ENCODE measurements around the gene AATF.

The AATF gene

GRCh38 chr17:37028040-37028439, 79.3 kb downstream of the AATF start:
- no peak overlapping the region for H3K4me3 ChIP-seq (ENCODE audit: low read length)
- no peak for TF ChIP-seq CTCF (conservative IDR thresholded peaks at IDR 0.05; ENCODE audit: low read depth, low read length)
- DNase-seq (ENCODE audit: low read depth) = no peak

GRCh38 chr17:37031493-37032083, 82.8 kb downstream of the AATF start:
- no peak for TF ChIP-seq CTCF (conservative IDR thresholded peaks at IDR 0.05; ENCODE audit: low read depth, low read length)
- DNase-seq (ENCODE audit: low read depth) = no peak
- no peak overlapping the region for H3K4me3 ChIP-seq (ENCODE audit: low read length)

GRCh38 chr17:37037590-37038155, 88.9 kb downstream of the AATF start:
- TF ChIP-seq CTCF (conservative IDR thresholded peaks at IDR 0.05; ENCODE audit: low read depth, low read length) = no peak
- no peak for DNase-seq (ENCODE audit: low read depth)
- no peak overlapping the region for H3K4me3 ChIP-seq (ENCODE audit: low read length)

- DNase-seq (ENCODE audit: low read depth) = no peak
- H3K4me3 ChIP-seq (ENCODE audit: low read length) = no peak overlapping the region
- TF ChIP-seq CTCF (conservative IDR thresholded peaks at IDR 0.05; ENCODE audit: low read depth, low read length) = no peak
These were observed 90.5 kb downstream of the AATF start for GRCh38 chr17:37039269-37039668.

- TF ChIP-seq CTCF (conservative IDR thresholded peaks at IDR 0.05; ENCODE audit: low read depth, low read length) = no peak
- no peak overlapping the region for H3K4me3 ChIP-seq (ENCODE audit: low read length)
- DNase-seq (ENCODE audit: low read depth) = no peak
These were observed 93.2 kb downstream of the AATF start for GRCh38 chr17:37041932-37042331.

GRCh38 chr17:37043201-37043600, 94.4 kb downstream of the AATF start:
- no peak for TF ChIP-seq CTCF (conservative IDR thresholded peaks at IDR 0.05; ENCODE audit: low read depth, low read length)
- H3K4me3 ChIP-seq (ENCODE audit: low read length) = no peak overlapping the region
- no peak for DNase-seq (ENCODE audit: low read depth)

- no peak for TF ChIP-seq CTCF (conservative IDR thresholded peaks at IDR 0.05; ENCODE audit: low read depth, low read length)
- DNase-seq (ENCODE audit: low read depth) = no peak
- no peak overlapping the region for H3K4me3 ChIP-seq (ENCODE audit: low read length)
These were observed 96.7 kb downstream of the AATF start for GRCh38 chr17:37045351-37045922.
